ENCODE measurements around the gene COQ4.

Gene COQ4

GRCh38 chr9:128323212-128323730, 632 bp downstream of the COQ4 start:
- TF ChIP-seq CTCF (IDR thresholded peaks at IDR 0.05): no peak
- TF ChIP-seq ZFX (IDR thresholded peaks at IDR 0.05; ENCODE audit: borderline replicate concordance): no peak
- H3K27ac ChIP-seq: peak overlapping the region; percentile 92

DNA sequence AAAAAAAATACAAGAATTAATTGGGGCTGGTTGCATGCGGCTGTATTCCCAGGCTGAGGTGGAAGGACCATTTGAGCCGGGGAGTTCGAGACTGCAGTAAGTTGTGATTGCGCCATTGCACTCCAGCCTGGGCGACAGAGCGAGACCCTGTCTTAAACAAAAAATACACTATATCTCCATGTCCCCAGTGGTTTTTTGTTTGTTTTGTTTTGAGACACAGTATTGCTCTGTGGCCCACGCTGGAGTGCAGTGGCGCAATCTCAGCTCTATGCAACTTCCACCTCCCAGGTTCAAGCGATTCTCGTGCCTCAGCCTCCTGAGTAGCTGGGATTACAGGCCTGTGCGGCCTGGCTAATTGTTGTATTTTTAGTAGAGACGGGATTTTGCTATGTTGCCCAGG, 1.2 kb downstream of the COQ4 start:
- TF ChIP-seq CTCF (IDR thresholded peaks at IDR 0.05): no peak

GRCh38 chr9:128324401-128324800, 1.8 kb downstream of the COQ4 start:
- TF ChIP-seq CTCF (IDR thresholded peaks at IDR 0.05) (no peak), ZFX (IDR thresholded peaks at IDR 0.05; ENCODE audit: borderline replicate concordance) (no peak)
- H3K27ac ChIP-seq: no peak overlapping the region

More for the DNA sequence above, 1.2 kb downstream of the COQ4 start:
- peak overlapping the region; percentile 92 for H3K27ac ChIP-seq

DNA sequence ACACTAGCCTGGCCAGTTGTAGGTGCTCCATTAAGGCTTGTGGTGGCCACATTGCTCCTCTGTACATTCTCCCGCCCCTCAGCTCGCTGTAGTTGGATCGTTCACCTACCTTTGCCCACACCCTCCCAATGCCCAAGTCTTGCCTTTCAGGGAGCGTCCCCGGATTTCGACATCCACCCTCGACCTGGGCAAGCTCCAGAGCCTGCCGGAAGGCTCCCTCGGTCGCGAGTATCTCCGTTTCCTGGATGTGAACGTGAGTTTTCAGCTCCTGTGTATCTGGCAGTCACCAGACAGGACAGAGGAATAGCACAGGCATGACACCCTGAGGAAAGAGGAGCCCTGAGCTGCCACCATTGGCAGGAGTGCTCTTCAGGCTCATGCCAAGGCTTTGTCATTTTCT, 3.0 kb downstream of the COQ4 start:
- no peak for TF ChIP-seq ZFX (IDR thresholded peaks at IDR 0.05; ENCODE audit: borderline replicate concordance)
- H3K27ac ChIP-seq: no peak overlapping the region

DNA sequence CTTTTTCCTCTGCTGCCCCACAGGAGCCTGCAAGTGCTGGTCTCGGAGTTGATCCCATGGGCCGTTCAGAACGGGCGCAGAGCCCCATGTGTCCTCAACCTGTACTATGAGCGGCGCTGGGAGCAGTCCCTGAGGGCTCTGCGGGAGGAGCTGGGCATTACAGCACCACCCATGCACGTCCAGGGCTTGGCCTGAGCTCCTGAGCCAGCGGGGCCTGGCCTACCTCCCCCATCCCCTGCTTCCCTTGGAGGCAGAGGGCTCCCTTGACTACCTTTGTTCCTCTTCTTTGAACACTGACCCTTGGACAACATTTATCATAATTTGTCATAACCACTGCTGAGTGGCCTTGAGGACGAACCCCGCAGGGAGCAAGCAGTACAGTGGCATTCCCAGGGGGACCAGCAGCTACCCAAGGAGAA, 10.8 kb downstream of the COQ4 start:
- no peak overlapping the region for H3K27ac ChIP-seq
- TF ChIP-seq CTCF (IDR thresholded peaks at IDR 0.05): no peak
- no peak for TF ChIP-seq ZFX (IDR thresholded peaks at IDR 0.05; ENCODE audit: borderline replicate concordance)

GRCh38 chr9:128335161-128335560, 12.5 kb downstream of the COQ4 start:
- no peak overlapping the region for H3K27ac ChIP-seq
- TF ChIP-seq CTCF (IDR thresholded peaks at IDR 0.05) (no peak), ZFX (IDR thresholded peaks at IDR 0.05; ENCODE audit: borderline replicate concordance) (no peak)

DNA sequence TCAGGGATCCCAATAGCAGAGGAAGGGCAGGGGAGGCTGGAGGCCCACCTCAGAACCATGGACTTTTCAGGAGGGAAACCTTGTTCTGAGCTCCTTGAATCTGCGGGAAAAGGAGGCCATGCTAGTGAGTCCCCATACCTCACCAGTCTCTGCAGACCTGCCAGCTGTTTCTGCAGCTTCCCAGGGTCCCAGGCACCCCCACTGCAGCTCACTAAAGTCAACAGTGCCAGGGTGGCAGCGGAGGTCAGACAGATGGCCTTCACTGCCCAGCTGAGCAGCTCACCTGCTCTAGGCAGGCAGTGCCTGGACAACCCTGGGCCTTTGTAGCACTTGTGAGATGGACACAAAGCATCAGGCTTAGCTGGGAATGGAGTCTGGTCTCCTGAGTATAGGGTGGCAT, 13.3 kb downstream of the COQ4 start:
- no peak overlapping the region for H3K27ac ChIP-seq
- TF ChIP-seq CTCF (IDR thresholded peaks at IDR 0.05) (no peak), ZFX (IDR thresholded peaks at IDR 0.05; ENCODE audit: borderline replicate concordance) (no peak)

DNA sequence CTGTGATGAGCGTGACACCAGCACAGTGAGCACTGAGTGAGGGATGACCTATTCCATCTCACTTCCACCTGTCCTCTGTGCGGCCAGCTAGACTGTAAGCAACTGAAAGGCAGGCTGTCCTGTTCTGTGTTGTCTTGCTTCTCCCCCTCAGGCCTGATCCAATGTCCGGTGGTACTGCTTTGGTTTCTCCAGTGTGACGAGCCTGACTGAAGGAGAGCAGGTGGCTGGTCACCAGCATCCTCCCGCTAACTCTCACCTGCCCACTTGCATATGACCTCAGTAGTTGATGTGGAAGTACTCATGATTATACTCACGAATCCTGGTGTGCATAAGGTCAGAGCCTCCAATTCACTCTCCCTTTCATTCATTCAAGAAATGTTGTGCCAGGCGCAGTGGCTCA, 15.3 kb downstream of the COQ4 start:
- TF ChIP-seq CTCF (IDR thresholded peaks at IDR 0.05): no peak
- no peak for TF ChIP-seq ZFX (IDR thresholded peaks at IDR 0.05; ENCODE audit: borderline replicate concordance)
- no peak overlapping the region for H3K27ac ChIP-seq

GRCh38 chr9:128338852-128339614, 16.4 kb downstream of the COQ4 start:
- peak overlapping the region; percentile 79 for H3K27ac ChIP-seq
